ENCODE measurements around the gene ACSL6. TPM values are rescaled to one million over a fixed set of nuclear protein-coding genes. Genes with fewer than 3 reads are reported as not detected.

ACSL6 gene
- total RNA-seq, 4 donors from 2014 or later, result 0.22 to 3.3 (median 0.81) TPM

- peak overlapping the region in 1 of 4 donors; percentile 19 for H3K27ac ChIP-seq
- TF ChIP-seq EP300 (IDR thresholded peaks at IDR 0.05) (no peak), POLR2A (IDR thresholded peaks at IDR 0.05) (no peak), CTCF (IDR thresholded peaks at IDR 0.05) (no peak)
- DNase-seq (ENCODE audit: low spot score in 2 of 2), result no peak
Measured at GRCh38 chr5:131974956-131975726, 36.3 kb downstream of the ACSL6 start.

GRCh38 chr5:131974622-131974955 lies 36.9 kb downstream of the ACSL6 start:
- no peak for DNase-seq (ENCODE audit: low spot score in 2 of 2)
- 67 to 79% methylated on average over 5 of the region's 5 CpGs for WGBS, 2 donors
- H3K4me3 ChIP-seq, result no peak overlapping the region
- no peaks in the 10 kb centered on the region for H3K36me3 ChIP-seq
- H3K9me3 ChIP-seq, result no peaks in the 10 kb centered on the region
- H3K27me3 ChIP-seq, result no peaks in the 10 kb centered on the region
- TF ChIP-seq POLR2A (IDR thresholded peaks at IDR 0.05), result no peak
- TF ChIP-seq CTCF (IDR thresholded peaks at IDR 0.05), result no peak
- TF ChIP-seq EP300 (IDR thresholded peaks at IDR 0.05), result no peak
- no peaks in the 10 kb centered on the region for H3K4me1 ChIP-seq
- H3K27ac ChIP-seq, result peak overlapping the region in 1 of 4 donors; percentile 19

More at GRCh38 chr5:131974956-131975726, 36.3 kb downstream of the ACSL6 start:
- H3K36me3 ChIP-seq, result no peaks in the 10 kb centered on the region
- no peaks in the 10 kb centered on the region for H3K9me3 ChIP-seq
- H3K4me3 ChIP-seq, result no peak overlapping the region
- no peaks in the 10 kb centered on the region for H3K27me3 ChIP-seq
- WGBS, 2 donors, result 51 to 57% methylated on average over 12 of the region's 12 CpGs
- no peaks in the 10 kb centered on the region for H3K4me1 ChIP-seq

GRCh38 chr5:131974016-131974415 lies 37.4 kb downstream of the ACSL6 start:
- TF ChIP-seq POLR2A (IDR thresholded peaks at IDR 0.05) (no peak), CTCF (IDR thresholded peaks at IDR 0.05) (no peak), EP300 (IDR thresholded peaks at IDR 0.05) (no peak)
- H3K27ac ChIP-seq, result no peak overlapping the region

GRCh38 chr5:131973089-131973712 lies 38.3 kb downstream of the ACSL6 start:
- no peaks in the 10 kb centered on the region for H3K27me3 ChIP-seq
- 84 to 91% methylated on average over 9 of the region's 9 CpGs for WGBS, 2 donors
- no peak for DNase-seq (ENCODE audit: low spot score in 2 of 2)
- H3K9me3 ChIP-seq, result no peaks in the 10 kb centered on the region
- no peaks in the 10 kb centered on the region for H3K4me1 ChIP-seq
- H3K27ac ChIP-seq, result no peak overlapping the region
- H3K4me3 ChIP-seq, result no peak overlapping the region
- no peak for TF ChIP-seq POLR2A (IDR thresholded peaks at IDR 0.05)
- no peak for TF ChIP-seq CTCF (IDR thresholded peaks at IDR 0.05)
- no peak for TF ChIP-seq EP300 (IDR thresholded peaks at IDR 0.05)
- H3K36me3 ChIP-seq, result no peaks in the 10 kb centered on the region

More at GRCh38 chr5:131974016-131974415, 37.4 kb downstream of the ACSL6 start:
- DNase-seq (ENCODE audit: low spot score in 2 of 2), result no peak
- Histone ChIP-seq H3K4me1 (no peaks in the 10 kb centered on the region), H3K9me3 (no peaks in the 10 kb centered on the region), H3K27me3 (no peaks in the 10 kb centered on the region), H3K4me3 (no peak overlapping the region), H3K36me3 (no peaks in the 10 kb centered on the region)
- WGBS, 2 donors, result 59 to 87% methylated on average over 1 of the region's 1 CpG

GRCh38 chr5:131968396-131968954 lies 43.0 kb downstream of the ACSL6 start:
- no peaks in the 10 kb centered on the region for H3K4me1 ChIP-seq
- TF ChIP-seq POLR2A (IDR thresholded peaks at IDR 0.05) (no peak), EP300 (IDR thresholded peaks at IDR 0.05) (no peak), CTCF (IDR thresholded peaks at IDR 0.05) (no peak)
- whole genome bisulfite sequencing, 2 donors, result 72 to 78% methylated on average over 5 of the region's 5 CpGs

More at GRCh38 chr5:131968396-131968954, 43.0 kb downstream of the ACSL6 start:
- H3K36me3 ChIP-seq, result no peaks in the 10 kb centered on the region
- DNase-seq (ENCODE audit: low spot score in 2 of 2), result no peak
- H3K27me3 ChIP-seq, result no peaks in the 10 kb centered on the region
- H3K9me3 ChIP-seq, result no peaks in the 10 kb centered on the region
- H3K4me3 ChIP-seq, result no peak overlapping the region
- H3K27ac ChIP-seq, result no peak overlapping the region
